HuH-7 (cell line): Measurements from ENCODE around the gene ENSA.
"Not testable (repeated sequence)": the region's sequence is repeated elsewhere in the genome, so short reads cannot be mapped to it uniquely, and the experiment has no call there.

ENCODE experiments used
- DNase-seq: peaks from one replicate; pipeline ENCODE4 v3.0.0; 2011; ENCODE audit warnings: low spot score

The ENSA gene

GRCh38 chr1:150580966-150581365 lies 48.4 kb downstream of the ENSA start:
- not testable (repeated sequence) for DNase-seq

GRCh38 chr1:150579945-150580642 lies 49.3 kb downstream of the ENSA start:
- no peak for DNase-seq

DNA sequence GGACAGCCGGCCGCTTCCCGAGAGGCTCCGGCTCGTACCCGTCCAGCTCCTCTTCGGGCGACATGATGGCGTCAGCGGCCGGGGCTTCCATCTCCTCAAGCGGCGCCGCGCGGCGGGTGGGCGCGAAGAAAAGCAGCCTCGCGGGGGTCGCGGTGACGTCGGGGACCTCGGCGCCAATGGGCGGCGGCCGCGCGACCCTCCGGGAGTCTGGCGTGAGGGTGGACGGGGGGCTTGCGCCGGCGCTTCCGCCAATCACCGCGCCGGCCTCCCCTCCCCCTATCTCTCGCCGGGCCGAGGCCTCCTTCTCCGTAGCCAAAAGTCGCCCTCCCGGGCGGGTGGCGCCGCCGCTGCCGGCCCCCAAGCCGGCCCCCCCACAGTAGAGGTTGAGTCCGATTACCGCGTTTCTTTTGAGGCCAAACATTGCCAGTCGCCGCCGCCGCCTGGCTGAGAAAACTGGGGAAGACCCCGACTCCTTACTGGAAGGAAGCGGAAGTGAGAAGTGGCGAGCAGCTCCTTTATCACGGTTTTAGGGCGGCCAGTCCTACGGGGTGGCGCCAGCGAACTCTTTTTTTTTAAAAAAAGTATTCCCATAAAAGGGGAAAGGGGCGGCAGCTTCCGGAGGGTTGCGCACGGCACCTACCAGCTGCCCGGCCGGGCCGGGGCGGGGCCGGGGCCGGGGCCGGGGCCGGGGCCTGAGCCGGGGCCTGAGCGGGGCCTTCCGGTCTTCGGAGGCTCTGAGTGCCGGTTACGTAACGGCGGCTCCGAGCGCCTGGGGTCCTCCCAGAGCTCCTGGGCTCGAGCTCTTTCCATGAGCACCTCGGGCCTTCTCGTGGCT lies 50.1 kb downstream of the ENSA start, which contains the start of gene MCL1:
Gene MCL1 (minus strand): TSS at position 501 of the 835 bp plus-strand sequence. CDS start 80 bp downstream, at position 421.
- DNase-seq = peak; percentile 78

DNA sequence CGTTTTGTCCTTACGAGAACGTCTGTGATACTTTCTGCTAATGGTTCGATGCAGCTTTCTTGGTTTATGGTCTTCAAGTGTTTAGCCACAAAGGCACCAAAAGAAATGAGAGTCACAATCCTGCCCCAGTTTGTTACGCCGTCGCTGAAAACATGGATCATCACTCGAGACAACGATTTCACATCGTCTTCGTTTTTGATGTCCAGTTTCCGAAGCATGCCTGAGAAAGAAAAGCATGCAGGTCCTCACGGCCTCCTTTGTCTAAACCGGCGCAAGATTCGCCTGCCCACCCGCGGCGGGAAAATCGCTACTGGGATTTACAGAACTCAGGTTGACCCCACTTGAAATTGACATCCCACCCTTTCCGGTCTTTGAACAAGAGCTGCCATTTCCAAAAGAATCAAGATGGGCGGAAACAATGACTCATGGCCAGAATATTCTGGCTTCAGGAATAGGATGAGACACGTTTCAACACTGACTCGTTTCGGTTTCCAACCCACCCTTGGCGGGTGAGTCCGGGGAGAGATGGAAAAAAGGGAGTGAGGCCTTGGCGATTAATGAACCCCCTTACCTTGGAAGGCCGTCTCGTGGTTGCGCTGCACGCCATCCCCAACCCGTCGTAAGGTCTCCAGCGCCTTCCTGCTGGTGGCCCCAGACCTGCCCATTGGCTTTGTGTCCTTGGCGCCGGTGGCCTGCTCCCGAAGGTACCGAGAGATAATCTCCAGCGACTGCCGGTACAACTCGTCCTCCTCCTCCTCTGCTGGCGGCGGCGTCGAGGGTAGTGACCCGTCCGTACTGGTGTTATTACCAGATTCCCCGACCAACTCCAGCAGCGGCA lies 50.9 kb downstream of the ENSA start:
- DNase-seq = no peak

DNA sequence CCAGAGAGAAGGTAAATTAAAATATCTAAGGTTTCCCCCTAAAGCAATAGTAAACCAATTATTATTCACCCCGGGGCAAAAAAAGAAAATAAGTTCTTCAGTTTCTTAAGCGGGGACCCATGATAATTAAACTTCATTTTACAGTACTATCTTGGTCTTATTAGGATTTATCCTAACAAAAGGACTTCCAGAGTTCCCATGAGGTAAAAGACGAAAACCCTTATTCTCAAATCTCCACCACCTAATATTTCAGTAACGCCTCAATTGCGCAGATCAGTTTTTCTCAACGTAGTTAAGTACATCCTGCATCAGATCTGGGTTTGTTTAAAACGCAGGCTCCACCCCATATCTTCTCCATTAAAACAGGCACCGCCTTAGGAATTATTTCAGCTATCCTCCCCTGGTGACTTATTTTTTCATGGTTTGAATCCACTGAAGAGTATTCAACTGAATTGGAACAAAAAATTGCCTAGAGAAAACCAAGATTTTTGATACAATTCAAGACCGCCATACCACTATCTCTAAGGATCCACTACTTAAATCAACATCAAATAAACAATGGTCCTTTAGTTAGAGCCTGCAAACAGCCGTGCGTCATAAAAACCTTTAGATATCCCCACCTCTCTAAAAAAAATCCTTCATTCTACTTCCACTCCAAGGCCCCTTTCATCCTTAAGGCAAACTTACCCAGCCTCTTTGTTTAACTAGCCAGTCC lies 51.7 kb downstream of the ENSA start:
- DNase-seq = no peak

DNA sequence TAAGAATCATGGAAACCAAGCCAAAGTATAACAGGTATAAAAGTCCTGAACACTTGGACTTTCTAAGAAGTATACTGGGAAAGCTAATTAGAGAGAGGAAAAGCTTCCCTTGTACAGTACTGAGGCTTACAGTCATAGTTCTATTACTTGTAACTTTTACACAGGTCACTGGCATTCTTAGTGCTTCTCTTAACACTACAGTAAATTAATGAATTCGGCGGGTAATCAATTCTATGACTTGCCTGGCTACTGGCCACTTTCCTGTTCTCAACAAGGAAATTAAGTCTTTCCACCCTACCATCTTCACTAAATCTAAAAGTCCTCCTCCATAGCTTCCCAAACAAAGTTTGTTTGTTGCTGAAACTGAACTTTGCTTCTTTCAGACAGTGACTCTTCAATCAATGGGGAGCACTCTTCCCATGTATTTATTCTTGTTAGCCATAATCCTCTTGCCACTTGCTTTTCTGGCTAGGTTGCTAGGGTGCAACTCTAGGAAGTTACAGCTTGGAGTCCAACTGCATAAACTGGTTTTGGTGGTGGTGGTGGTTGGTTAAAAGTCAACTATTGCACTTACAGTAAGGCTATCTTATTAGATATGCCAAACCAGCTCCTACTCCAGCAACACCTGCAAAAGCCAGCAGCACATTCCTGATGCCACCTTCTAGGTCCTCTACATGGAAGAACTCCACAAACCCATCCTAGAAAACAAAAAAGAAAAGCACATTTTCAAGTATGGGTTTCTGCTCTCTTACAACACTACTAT lies 52.4 kb downstream of the ENSA start:
- DNase-seq = no peak

DNA sequence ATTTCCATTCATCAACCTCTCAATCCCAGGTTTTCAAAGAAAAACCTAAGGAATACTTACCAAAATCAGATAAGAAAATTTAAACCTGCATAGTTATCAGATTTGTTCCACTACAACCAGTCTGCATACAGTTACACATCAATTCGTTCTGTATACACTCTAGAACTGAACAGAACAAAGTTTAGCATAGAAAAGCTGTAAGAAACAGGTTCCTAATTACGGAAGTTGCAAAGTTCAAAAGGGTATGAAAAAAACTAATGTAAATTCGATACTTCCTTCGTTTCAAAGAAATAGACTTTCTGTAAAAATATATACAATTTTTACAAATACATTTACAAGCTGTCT lies 53.1 kb downstream of the ENSA start:
- no peak for DNase-seq

DNA sequence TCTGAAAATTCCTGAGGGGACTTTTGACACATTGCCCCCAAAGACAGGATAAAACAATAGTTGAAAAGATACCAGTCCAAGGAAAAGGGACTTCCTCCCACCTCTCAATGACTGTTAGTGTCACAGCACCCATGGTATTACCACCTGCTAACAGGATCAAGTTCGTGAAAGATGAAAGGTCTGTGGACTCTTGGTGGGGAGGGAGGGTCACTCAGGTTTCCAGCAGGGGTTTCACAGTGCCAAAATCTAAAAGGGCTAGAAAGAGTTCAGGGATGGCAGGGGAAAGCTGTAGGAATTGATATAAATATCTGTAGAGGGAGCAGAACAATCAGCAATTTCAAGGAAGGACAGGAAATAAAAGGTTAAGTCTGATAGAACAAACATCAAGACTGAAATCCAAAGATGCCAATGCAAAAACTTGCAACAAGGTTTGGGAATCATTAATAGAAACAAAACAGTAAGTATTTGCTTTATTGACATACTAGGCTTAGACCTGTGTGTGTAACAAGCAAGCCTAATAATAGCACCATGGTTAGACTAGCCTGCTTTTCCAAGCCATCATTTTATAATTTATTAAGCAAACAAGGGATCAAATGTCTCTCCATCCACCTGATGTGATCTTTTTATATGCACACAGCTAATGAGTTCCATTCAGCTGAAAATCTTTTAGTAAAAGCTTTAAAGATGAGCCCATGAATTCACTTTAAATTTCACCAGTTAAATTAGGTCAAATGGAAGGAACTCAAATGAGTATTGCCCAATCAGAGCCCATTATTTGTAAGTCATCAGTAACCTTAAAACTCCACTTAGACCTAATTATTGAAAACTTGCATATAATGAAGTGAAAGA lies 53.7 kb downstream of the ENSA start:
- no peak for DNase-seq

DNA sequence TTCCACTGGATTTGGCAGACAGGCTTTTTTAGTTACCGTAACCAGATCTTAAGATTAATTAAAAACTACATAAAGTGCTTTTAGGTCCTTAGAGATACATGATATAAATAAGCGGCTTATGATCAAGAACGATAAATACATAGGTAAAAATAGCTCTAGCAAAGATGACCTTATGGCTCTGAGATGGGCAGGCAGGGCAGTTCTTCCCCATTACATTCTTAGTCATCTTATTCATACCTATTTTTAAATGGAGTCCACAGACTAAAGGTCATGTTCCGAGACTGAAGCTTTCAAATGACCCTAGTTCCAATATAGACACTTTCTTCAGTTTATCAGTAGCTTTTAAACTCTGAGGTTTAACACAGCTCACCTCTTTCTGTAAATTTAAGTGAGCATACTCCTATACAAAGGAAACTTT lies 54.3 kb downstream of the ENSA start:
- no peak for DNase-seq

GRCh38 chr1:150574260-150575071 lies 54.9 kb downstream of the ENSA start:
- DNase-seq = no peak

GRCh38 chr1:150573648-150574071 lies 55.8 kb downstream of the ENSA start:
- not testable (repeated sequence) for DNase-seq

DNA sequence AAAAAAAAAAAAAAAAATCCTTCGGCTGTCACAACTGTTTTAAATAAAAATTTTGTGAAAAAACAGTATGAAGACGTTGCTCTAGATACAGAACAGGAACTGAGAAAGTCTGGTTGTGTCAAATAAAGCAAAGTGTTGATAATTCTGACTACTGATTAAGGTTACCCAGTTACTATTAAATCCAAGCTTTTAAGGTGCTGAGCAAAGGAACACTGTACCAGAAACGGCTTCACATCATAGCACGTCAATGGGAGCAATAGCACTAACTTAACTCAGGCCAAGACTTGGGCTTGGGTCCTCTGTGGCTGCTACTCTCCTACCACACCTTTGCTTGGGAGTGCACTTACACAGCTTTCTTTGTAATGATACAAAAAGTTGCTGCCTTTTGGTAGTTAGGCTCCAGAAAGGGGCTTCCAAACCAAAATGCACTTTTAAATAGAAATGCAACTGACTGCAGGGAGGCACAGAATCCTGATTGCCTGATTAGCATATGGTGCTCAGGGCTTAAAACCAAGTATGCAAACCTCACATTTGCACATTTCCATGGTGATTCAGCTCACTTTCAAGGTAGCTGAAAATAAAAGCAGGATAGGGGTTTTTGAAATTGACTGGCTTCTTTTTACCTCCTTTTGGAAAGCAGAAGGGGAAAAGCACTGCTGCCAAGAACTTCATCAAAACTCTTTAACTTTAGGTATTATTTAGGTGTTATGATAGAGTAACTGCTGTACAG lies 56.3 kb downstream of the ENSA start:
- DNase-seq = no peak
